ENCODE data around the gene TBC1D21. TPM values are rescaled to one million over a fixed set of nuclear protein-coding genes. Genes with fewer than 3 reads are reported as not detected.

The TBC1D21 gene
- polyA plus RNA-seq, 1 donor (not counting 4 experiments of a cell fraction or from before 2014, with no cell fraction given), result not detected

GRCh38 chr15:73884159-73884558 lies 10.8 kb downstream of the TBC1D21 start:
- H3K79me2 ChIP-seq (ENCODE audit: control insufficient read depth, insufficient read depth, low read length), result no peaks in the 10 kb centered on the region
- dilution Hi-C loops (cut with MboI; ENCODE audit: extremely low pct_ligation_motif_present, low sequenced_read_pairs), result no loop called here
- no peak overlapping the region for H3K9ac ChIP-seq (ENCODE audit: control insufficient read depth, extremely low read depth, insufficient read depth, low read length)
- no peak overlapping the region for H3K27ac ChIP-seq (ENCODE audit: control insufficient read depth, insufficient read depth, low read length)
- H3K4me3 ChIP-seq (ENCODE audit: control insufficient read depth in 2 of 3, extremely low read depth in 1 of 3, insufficient read depth in 2 of 3, low read depth in 1 of 3, low read length in 3 of 3), result no peak overlapping the region
- H3K4me1 ChIP-seq (ENCODE audit: control insufficient read depth, extremely low read depth, insufficient read depth, low read length), result no peaks in the 10 kb centered on the region
- H4K20me1 ChIP-seq (ENCODE audit: control insufficient read depth, extremely low read depth, insufficient read depth, low read length), result peaks cover 2% of the 10 kb centered on the region
- no peaks in the 10 kb centered on the region for H3K9me3 ChIP-seq (ENCODE audit: control insufficient read depth, low read depth, low read length)
- no peak overlapping the region for H2AFZ ChIP-seq (ENCODE audit: control insufficient read depth, low read length)
- FAIRE-seq (no peak), DNase-seq (ENCODE audit: low read depth, low spot score) (no peak)
- H3K27me3 ChIP-seq (ENCODE audit: control insufficient read depth, extremely low read depth, insufficient read depth, low read length), result peaks cover 17% of the 10 kb centered on the region
- H3K36me3 ChIP-seq (ENCODE audit: control insufficient read depth in 2 of 2, extremely low read depth in 1 of 2, insufficient read depth in 2 of 2, low read length in 2 of 2), result no peaks in the 10 kb centered on the region
- no peaks in the 10 kb centered on the region for H3K9me1 ChIP-seq (ENCODE audit: control insufficient read depth, extremely low read depth, insufficient read depth, low read length)
- H3K4me2 ChIP-seq (ENCODE audit: control insufficient read depth, extremely low read depth, insufficient read depth, low read depth, low read length), result no peak overlapping the region
- TF ChIP-seq EZH2 (IDR thresholded peaks at IDR 0.05; ENCODE audit: low read length) (no peak), CTCF (optimal IDR thresholded peaks at IDR 0.05 in 1 of 3, IDR thresholded peaks at IDR 0.05 in 1 of 3, conservative IDR thresholded peaks at IDR 0.05 in 1 of 3; ENCODE audit: extremely low read depth in 1 of 3, insufficient read depth in 2 of 3, low read length in 3 of 3) (no peak)

- Histone ChIP-seq H3K9me1 (ENCODE audit: control insufficient read depth, extremely low read depth, insufficient read depth, low read length) (no peaks in the 10 kb centered on the region), H4K20me1 (ENCODE audit: control insufficient read depth, extremely low read depth, insufficient read depth, low read length) (peaks cover 2% of the 10 kb centered on the region), H3K4me3 (ENCODE audit: control insufficient read depth in 2 of 3, extremely low read depth in 1 of 3, insufficient read depth in 2 of 3, low read depth in 1 of 3, low read length in 3 of 3) (no peak overlapping the region), H3K4me1 (ENCODE audit: control insufficient read depth, extremely low read depth, insufficient read depth, low read length) (no peaks in the 10 kb centered on the region), H3K9me3 (ENCODE audit: control insufficient read depth, low read depth, low read length) (no peaks in the 10 kb centered on the region), H3K27me3 (ENCODE audit: control insufficient read depth, extremely low read depth, insufficient read depth, low read length) (peaks cover 25% of the 10 kb centered on the region), H2AFZ (ENCODE audit: control insufficient read depth, low read length) (no peak overlapping the region), H3K4me2 (ENCODE audit: control insufficient read depth, extremely low read depth, insufficient read depth, low read depth, low read length) (no peak overlapping the region), H3K79me2 (ENCODE audit: control insufficient read depth, insufficient read depth, low read length) (no peaks in the 10 kb centered on the region), H3K9ac (ENCODE audit: control insufficient read depth, extremely low read depth, insufficient read depth, low read length) (no peak overlapping the region), H3K36me3 (ENCODE audit: control insufficient read depth in 2 of 2, extremely low read depth in 1 of 2, insufficient read depth in 2 of 2, low read length in 2 of 2) (no peaks in the 10 kb centered on the region), H3K27ac (ENCODE audit: control insufficient read depth, insufficient read depth, low read length) (no peak overlapping the region)
- TF ChIP-seq EZH2 (IDR thresholded peaks at IDR 0.05; ENCODE audit: low read length) (no peak), CTCF (optimal IDR thresholded peaks at IDR 0.05 in 1 of 3, IDR thresholded peaks at IDR 0.05 in 1 of 3, conservative IDR thresholded peaks at IDR 0.05 in 1 of 3; ENCODE audit: extremely low read depth in 1 of 3, insufficient read depth in 2 of 3, low read length in 3 of 3) (no peak)
- no peak for FAIRE-seq
- dilution Hi-C loops (cut with MboI; ENCODE audit: extremely low pct_ligation_motif_present, low sequenced_read_pairs), result no loop called here
- no peak for DNase-seq (ENCODE audit: low read depth, low spot score)
Measured at GRCh38 chr15:73885954-73886700, 12.8 kb downstream of the TBC1D21 start.
